OCI-M2 (cell line): Measurements from ENCODE around the gene NIP7.

Experiments used
- DNase-seq: peaks from one replicate; lab custom pipeline; 2025; ENCODE audit not compliant: unreplicated experiment; lab: John Stamatoyannopoulos, UW

Gene NIP7

GRCh38 chr16:69318177-69318910, 21.2 kb upstream of the NIP7 start:
- DNase-seq = no peak

GRCh38 chr16:69318911-69319289, 20.7 kb upstream of the NIP7 start:
- no peak for DNase-seq

DNA sequence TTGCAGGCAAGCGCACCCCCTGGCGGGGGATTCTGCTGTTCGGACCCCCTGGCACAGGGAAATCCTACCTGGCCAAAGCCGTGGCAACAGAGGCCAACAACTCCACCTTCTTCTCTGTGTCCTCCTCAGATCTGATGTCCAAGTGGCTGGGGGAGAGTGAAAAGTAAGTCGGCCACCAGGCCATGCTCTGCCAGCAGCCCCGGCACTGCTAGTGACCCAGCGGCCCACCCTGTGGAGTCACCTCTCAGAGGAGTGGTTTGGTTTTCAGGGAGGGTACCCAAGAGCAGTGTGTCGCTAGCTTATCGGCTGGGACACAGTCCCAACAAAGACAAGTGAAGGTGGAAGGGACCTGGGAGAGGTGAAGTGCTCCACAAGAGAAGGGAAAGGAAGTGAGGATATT, 20.2 kb upstream of the NIP7 start:
- DNase-seq = no peak

DNA sequence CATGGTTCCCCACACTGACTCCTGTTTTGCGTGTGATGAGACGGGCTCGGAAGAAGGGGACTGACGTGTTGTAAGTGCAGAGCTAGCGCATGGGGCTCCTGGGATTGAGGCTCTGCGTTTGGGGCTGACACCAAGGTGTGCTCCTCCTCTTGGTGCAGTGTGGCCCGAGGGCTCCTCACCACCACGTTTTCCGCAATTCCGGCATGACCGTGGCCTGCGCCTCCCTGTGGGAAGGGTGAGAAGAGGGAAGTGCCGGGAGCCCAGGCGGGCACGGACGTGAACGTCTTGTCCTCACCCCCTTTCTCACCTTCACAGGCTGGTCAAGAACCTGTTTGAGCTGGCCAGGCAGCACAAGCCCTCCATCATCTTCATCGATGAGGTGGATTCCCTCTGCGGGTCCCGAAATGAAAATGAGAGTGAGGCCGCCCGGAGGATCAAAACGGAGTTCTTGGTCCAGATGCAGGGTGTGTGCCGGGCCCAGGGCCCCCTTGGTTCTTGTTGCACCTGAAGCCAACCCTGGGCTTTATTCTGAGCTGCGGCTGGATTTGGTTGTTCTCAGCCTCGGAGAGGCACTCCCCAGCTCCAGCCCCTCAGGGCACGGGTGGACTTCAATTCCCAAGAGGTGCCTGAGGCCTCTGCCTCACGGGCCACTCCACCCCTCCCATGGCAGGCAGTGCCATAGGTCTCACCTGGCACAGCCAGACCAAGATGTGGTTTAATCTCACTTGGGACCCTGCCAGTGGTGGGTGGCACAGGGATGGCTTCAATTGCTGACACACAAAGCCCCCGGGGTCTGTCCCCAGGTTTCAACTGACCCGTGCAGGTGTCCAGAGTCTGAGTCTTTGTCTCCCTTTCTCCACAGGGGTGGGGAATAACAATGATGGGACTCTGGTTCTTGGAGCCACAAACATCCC, 19.5 kb upstream of the NIP7 start:
- no peak for DNase-seq

- no peak for DNase-seq
Measured at GRCh38 chr16:69320740-69321073, 18.9 kb upstream of the NIP7 start.

DNA sequence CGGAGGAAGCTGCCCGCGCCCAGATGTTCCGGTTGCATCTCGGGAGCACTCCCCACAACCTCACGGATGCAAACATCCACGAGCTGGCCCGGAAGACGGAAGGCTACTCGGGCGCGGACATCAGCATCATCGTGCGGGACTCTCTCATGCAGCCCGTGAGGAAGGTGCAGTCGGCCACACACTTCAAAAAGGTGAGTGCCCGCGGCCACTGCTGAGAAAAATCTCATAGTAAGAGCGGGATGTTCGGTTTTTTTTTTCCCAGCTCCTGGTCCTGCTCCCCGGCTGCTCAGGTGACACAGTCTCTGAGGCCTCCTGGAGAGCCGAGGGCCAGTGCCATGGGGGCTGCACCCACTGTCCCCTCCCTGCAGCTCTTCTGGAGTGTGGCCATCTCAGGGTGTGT, 18.5 kb upstream of the NIP7 start:
- no peak for DNase-seq

DNA sequence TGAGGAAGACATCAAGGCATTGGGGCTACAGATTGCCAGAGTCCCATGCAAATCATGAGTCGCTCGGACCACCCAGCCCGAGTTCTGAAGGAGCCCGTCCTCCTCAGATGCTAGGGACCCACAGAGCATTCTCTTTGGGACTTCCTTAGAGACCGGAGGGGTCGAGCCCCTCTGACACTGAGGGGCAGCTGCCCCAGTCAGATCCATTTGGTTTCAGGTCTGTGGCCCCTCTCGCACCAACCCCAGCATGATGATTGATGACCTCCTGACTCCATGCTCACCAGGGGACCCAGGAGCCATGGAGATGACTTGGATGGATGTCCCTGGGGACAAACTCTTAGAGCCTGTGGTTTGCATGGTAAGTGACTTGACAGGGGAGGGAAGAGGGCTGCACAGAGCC, 17.2 kb upstream of the NIP7 start:
- no peak for DNase-seq

DNA sequence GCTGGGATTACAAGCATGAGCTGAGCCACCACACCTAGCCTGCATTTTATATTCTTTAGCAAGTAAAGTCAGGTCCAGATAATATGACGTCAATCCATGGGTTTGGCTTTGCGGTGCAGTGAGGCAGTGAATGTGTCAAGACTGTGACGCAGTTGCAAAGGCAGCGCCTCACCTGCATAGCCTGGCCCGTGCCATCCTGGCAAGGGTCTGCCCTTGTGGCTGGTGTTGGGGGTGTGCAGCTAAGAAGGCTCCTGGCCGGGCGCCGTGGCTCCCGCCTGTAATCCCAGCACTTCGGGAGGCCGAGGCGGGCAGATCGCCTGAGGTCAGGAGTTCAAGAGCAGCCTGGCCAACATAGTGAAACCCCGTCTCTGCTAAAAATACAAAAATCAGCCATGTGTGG, 16.2 kb upstream of the NIP7 start:
- DNase-seq = no peak

- DNase-seq = no peak
Measured at GRCh38 chr16:69324013-69324531, 15.5 kb upstream of the NIP7 start.

- DNase-seq = no peak
Measured at GRCh38 chr16:69324585-69325253, 14.9 kb upstream of the NIP7 start.

DNA sequence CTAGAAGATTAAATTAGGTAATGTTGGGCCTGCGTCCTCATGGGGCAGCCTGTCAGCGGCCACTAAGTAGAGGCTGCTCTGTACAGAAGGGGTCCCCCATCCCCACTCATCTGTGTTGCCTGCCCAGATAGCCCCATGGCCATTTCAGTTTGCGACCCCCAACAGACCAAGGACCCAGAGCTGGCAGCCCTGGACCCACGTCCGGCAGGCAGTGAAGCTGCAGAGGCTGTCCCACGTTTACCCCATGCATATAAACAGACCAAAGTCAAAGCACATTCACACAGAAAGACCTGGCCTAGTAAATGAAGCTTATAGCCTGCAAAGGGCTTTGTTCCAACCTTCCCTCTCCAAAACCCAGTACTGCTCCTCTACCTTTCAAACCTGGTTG, 13.8 kb upstream of the NIP7 start:
- DNase-seq = no peak

GRCh38 chr16:69326172-69326873, 13.2 kb upstream of the NIP7 start:
- DNase-seq = no peak

DNA sequence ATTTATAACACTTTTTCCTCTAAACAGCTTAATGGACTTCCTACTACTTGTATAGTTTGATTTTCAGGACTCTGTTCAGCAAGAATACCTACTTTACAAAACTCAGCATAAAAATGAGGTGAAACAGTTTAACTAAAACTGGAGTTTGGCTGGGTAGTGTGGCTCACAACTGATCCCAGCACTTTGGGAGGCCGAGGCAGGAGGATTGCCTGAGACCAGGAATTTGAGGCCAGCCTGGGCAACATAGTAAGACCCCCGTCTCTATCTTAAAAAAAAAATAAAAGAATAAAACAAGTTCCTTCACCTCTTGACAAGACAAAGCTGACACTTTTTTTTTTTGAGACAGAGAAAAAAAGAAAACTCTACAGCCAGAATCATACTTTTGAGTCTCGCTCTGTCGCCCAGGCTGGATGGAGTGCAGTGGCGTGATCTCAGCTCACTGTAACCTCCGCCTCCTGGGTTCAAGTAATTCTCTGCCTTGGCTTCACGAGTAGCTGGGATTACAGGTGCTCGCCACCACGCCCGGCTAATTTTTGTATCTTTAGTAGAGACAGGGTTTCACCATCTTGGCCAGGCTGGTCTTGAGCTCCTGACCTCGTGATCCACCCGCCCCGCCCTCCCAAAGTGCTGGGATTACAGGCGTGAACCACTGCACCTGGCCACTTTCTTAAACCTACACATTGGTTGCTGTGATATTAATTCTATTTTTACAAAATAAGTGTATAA, 11.8 kb upstream of the NIP7 start:
- no peak for DNase-seq

DNA sequence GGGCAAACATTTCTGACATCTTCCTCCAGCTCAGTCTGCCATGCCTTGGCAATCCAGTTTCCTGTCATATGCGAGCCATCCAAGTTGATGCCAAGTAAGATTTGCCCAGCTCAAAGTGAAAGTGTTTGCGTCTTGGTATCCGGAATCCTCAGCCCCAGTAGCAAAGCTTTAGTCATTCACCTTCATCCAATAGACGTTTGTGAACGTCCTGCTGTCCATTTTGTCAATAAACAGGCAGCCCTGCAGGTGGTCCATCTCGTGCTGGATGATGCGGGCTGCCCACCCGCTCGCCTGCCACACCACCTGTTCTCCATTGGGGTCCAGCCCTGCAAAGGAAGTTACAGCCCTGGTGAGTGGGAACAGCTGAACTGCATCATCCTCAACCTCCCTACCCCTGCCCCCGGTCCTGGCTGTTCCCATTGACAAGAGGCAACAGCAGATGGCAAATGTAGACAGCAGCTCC, 10.7 kb upstream of the NIP7 start:
- DNase-seq = no peak

GRCh38 chr16:69329369-69330285, 9.9 kb upstream of the NIP7 start:
- no peak for DNase-seq

DNA sequence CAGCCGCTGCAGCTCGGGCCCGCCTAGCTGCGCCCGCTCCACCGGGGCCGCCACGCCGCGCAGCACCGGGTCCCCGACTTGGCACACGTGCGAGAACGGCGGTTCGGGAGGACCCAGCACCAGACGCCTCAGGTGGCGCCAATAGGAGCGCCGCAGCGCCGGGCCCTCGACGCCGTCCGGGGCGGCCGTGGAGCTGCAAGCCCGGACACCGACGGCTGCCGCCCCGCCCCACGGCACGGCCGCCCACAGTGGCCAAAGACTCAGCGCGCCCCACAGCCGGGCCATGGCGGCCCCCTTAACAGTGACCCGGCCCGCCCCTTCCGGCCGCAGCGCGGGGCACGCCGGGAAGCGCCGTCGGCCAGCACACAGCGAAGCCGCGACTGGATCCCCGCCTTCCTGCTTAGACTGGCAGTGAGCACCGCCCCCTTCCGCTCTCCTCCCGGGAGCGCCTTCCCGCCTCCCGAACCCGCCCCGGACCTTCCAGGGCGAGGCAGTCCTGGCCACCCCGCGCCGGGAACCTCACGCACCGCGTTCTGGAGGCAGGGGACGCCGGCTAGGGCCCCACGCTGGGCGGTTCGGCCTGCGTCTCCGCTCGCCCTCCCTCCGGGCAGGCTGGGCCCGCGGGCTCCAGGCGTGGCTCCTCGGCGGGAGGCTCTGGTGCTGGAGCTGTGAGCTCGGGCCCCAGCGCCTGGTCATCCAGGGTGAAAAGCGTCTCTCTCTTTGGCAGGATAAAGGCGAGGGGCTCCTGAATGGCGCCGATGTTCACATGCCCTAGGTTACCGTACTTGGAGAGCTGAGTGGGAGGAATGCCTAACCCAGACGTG, 9.1 kb upstream of the NIP7 start, which contains the start of gene PDF:
TSS of gene PDF (minus strand) at position 303 of the 824 bp plus-strand sequence. CDS start at position 285, 18 bp downstream.
- DNase-seq = peak; percentile 41

DNA sequence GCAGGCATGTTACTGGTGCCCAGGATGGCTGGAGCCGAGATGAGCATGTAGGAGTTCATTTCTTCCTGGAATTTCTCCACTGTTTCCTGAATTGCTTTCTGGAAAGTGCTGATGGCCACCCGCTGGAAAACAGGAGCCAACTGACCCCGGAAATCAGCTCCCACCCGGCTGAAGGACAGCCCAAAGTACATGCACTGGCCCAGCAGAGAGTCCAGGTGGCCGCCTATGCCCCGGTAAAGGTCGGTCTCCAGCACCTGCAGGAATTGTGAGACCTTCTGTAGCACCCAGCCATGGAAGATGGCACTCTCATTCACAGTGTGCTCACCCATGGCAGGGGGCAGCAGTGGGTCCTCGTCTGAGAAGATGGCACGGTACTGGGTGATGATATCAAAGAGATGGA, 4.9 kb upstream of the NIP7 start:
- no peak for DNase-seq

GRCh38 chr16:69338557-69339288, 849 bp upstream of the NIP7 start:
- no peak for DNase-seq
